ENCODE data around the gene MEGF11.

DNA sequence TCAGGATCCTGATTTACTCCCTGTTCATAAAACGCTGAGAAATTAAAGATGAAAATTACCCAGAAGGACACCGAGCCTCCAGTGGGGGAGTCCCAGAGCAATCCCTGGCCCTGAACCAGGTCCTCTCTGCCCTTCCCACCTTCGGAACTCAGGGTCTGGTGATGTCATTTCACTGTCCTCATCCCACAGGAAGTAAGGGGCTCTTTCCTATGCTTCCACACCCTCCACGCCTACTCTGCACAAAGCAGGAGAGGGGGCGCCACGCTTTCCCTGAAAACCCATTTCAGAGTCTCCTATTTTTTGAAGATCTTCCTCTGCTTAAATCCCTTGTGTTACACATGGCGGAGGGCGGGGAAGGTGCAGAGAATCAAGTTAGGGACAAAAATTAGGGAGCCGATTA, 18.8 kb downstream of the MEGF11 start:
- TF ChIP-seq PPARA (CRISPR knock-in tag; IDR thresholded peaks at IDR 0.05; ENCODE audit: borderline replicate concordance): no peak
- no peak for TF ChIP-seq ZFP30 (CRISPR knock-in tag; IDR thresholded peaks at IDR 0.05)
- no peak for TF ChIP-seq BACH2 (CRISPR knock-in tag; IDR thresholded peaks at IDR 0.05; ENCODE audit: borderline replicate concordance)
- no peak for TF ChIP-seq TCF4 (CRISPR knock-in tag; IDR thresholded peaks at IDR 0.05; ENCODE audit: borderline replicate concordance)
- no peak for TF ChIP-seq ZNF565 (CRISPR knock-in tag; conservative IDR thresholded peaks at IDR 0.05; ENCODE audit: low read depth)
- no peak for TF ChIP-seq PATZ1 (CRISPR knock-in tag; IDR thresholded peaks at IDR 0.05; ENCODE audit: borderline replicate concordance)
- no peak for TF ChIP-seq CSRNP3 (CRISPR knock-in tag; IDR thresholded peaks at IDR 0.05)
- TF ChIP-seq RARB (CRISPR knock-in tag; IDR thresholded peaks at IDR 0.05): no peak
- TF ChIP-seq CSDC2 (CRISPR knock-in tag; IDR thresholded peaks at IDR 0.05): no peak
